Natural killer cell (primary cell): ENCODE measurements around the gene RLN1. TPM values are rescaled to one million over a fixed set of nuclear protein-coding genes. Genes with fewer than 3 reads are reported as not detected.

Experiments used
- ATAC-seq, 3 donors: fragments of 150-1000 bp in 2 of 3; fragments of 200-7000 bp in 1 of 3; cut with Tn5 transposase; 1 replicate in 1 of 3; 2 replicates in 2 of 3; pipeline ENCODE4 v1.10.0; 2021; ENCODE audit warnings: mild to moderate bottlenecking in 2 of 3, moderate library complexity in 2 of 3
- DNase-seq, 2 donors: peaks; one replicate each; pipeline versions ENCODE4 v3.0.0 to v3.0.0-alpha.2; 2013 to 2021; ENCODE audit warnings: mixed read lengths in 1 of 2
- H3K27ac ChIP-seq: one replicate; pipeline ENCODE4 v1.5.1; 2013; ENCODE audit warnings: mild to moderate bottlenecking, low read length
- H3K27me3 ChIP-seq: one replicate; pipeline ENCODE4 v1.6.1; 2013; ENCODE audit warnings: low read length; ENCODE audit not compliant: control insufficient read depth, insufficient read depth
- H3K36me3 ChIP-seq: one replicate; pipeline ENCODE4 v1.6.1; 2013; ENCODE audit warnings: low read length; ENCODE audit not compliant: control insufficient read depth, insufficient read depth
- H3K4me1 ChIP-seq: one replicate; pipeline ENCODE4 v1.6.1; 2013; ENCODE audit warnings: low read length; ENCODE audit not compliant: control insufficient read depth, insufficient read depth
- H3K4me3 ChIP-seq: one replicate; pipeline ENCODE4 v1.5.1; 2013; ENCODE audit warnings: low read length
- H3K9me3 ChIP-seq: one replicate; pipeline ENCODE4 v1.6.1; 2013; ENCODE audit warnings: low read length; ENCODE audit not compliant: control insufficient read depth, insufficient read depth
- H3K27ac Mint-ChIP-seq, 2 donors: one replicate each; pipeline ENCODE4 v1.8.0; 2022; ENCODE audit warnings: mild to moderate bottlenecking in 2 of 2, mixed read lengths in 2 of 2, moderate library complexity in 1 of 2
- H3K27me3 Mint-ChIP-seq, 2 donors: one replicate each; pipeline ENCODE4 v1.8.0; 2022; ENCODE audit warnings: low read depth in 2 of 2, mixed read lengths in 2 of 2
- H3K36me3 Mint-ChIP-seq: one replicate; pipeline ENCODE4 v1.8.0; 2022; ENCODE audit warnings: mixed read lengths
- H3K4me1 Mint-ChIP-seq, 2 donors: one replicate each; pipeline ENCODE4 v1.8.0; 2022; ENCODE audit warnings: mixed read lengths in 2 of 2
- H3K4me3 Mint-ChIP-seq: one replicate; pipeline ENCODE4 v1.8.0; 2022; ENCODE audit warnings: mild to moderate bottlenecking, moderate library complexity, mixed read lengths
- H3K9me3 Mint-ChIP-seq, 2 donors: one replicate each; pipeline ENCODE4 v1.8.0; 2022; ENCODE audit warnings: mixed read lengths in 2 of 2
- CTCF ChIP-seq: fragments of 200-600 bp; IDR thresholded peaks from one replicate; pipeline ENCODE4 v1.8.0; 2022; ENCODE audit warnings: antibody characterized with exemption
- WGBS: methylation state at CpG from one replicate; pipeline ENCODE4 v1.1.7; 2013; ENCODE audit warnings: missing lambda C conversion rate; ENCODE audit not compliant: insufficient coverage; 5-methylcytosine and 5-hydroxymethylcytosine counted together
- intact Hi-C: fragments of 100-400 bp; cut with micrococcal nuclease; formaldehyde crosslinking; loops from one replicate; pipeline ENCODE4 v1.14.2; 2022
- total RNA-seq, 4 donors: library from RNA; stranded (reverse); fragments of 120-200 nt in 1 of 4; gene quantifications; one replicate each; pipeline versions ENCODE4 v1.2.3 to v1.2.4, GENCODE V29; 2013 to 2022

The RLN1 gene
- total RNA-seq, 3 donors from 2014 or later (not counting 1 experiment from before 2014, with no cell fraction given), result 0.43 to 1.9 (median 1.5) TPM

GRCh38 chr9:5301544-5301943, 38.1 kb downstream of the RLN1 start:
- no peaks in the 10 kb centered on the region for H3K36me3 Mint-ChIP-seq
- H3K9me3 Mint-ChIP-seq, result peaks cover 0 to 3% of the 10 kb centered on the region in 2 donors
- no peaks in the 10 kb centered on the region for H3K27me3 Mint-ChIP-seq
- no peaks in the 10 kb centered on the region for H3K27me3 ChIP-seq
- H3K27ac ChIP-seq, result no peak overlapping the region
- H3K9me3 ChIP-seq, result no peaks in the 10 kb centered on the region
- 2% methylated on average over 3 of the region's 4 CpGs for WGBS
- no peak overlapping the region for H3K27ac Mint-ChIP-seq
- intact Hi-C loops, result no loop called here
- peaks cover 6 to 8% of the 10 kb centered on the region in 2 donors for H3K4me1 Mint-ChIP-seq
- no peak overlapping the region for H3K4me3 ChIP-seq
- no peaks in the 10 kb centered on the region for H3K36me3 ChIP-seq
- no peak for TF ChIP-seq CTCF
- H3K4me1 ChIP-seq, result peaks cover 6% of the 10 kb centered on the region
- ATAC-seq, result no peak
- no peak overlapping the region for H3K4me3 Mint-ChIP-seq
- DNase-seq, result peak in 1 of 2 donors; percentile 38

GRCh38 chr9:5292141-5292540, 47.5 kb downstream of the RLN1 start:
- intact Hi-C loops, result no loop called here
- peaks cover 24% of the 10 kb centered on the region in 2 donors for H3K27me3 Mint-ChIP-seq
- no peak overlapping the region for H3K27ac Mint-ChIP-seq
- no peaks in the 10 kb centered on the region for H3K4me1 ChIP-seq
- DNase-seq, result no peak
- no peak overlapping the region for H3K4me3 ChIP-seq
- H3K27me3 ChIP-seq, result no peaks in the 10 kb centered on the region
- TF ChIP-seq CTCF, result no peak
- H3K9me3 Mint-ChIP-seq, result peaks cover 3 to 5% of the 10 kb centered on the region in 2 donors
- 100% methylated on average over 1 of the region's 1 CpG for WGBS
- no peaks in the 10 kb centered on the region for H3K9me3 ChIP-seq
- no peaks in the 10 kb centered on the region for H3K4me1 Mint-ChIP-seq
- no peak overlapping the region for H3K4me3 Mint-ChIP-seq
- no peak overlapping the region for H3K27ac ChIP-seq
- H3K36me3 ChIP-seq, result no peaks in the 10 kb centered on the region
- no peak for ATAC-seq
- H3K36me3 Mint-ChIP-seq, result peaks cover 36% of the 10 kb centered on the region

- Histone ChIP-seq H3K4me3 (no peak overlapping the region), H3K36me3 (no peaks in the 10 kb centered on the region), H3K9me3 (no peaks in the 10 kb centered on the region), H3K4me1 (no peaks in the 10 kb centered on the region), H3K27me3 (no peaks in the 10 kb centered on the region), H3K27ac (no peak overlapping the region)
- peaks cover 15% of the 10 kb centered on the region for H3K36me3 Mint-ChIP-seq
- peaks cover 2 to 3% of the 10 kb centered on the region in 2 donors for H3K9me3 Mint-ChIP-seq
- no peak overlapping the region for H3K27ac Mint-ChIP-seq
- ATAC-seq (no peak), DNase-seq (no peak)
- H3K4me1 Mint-ChIP-seq, result no peaks in the 10 kb centered on the region
- intact Hi-C loops, result no loop called here
- no CpG with 5 or more reads among the region's 1 CpG for WGBS
- TF ChIP-seq CTCF, result no peak
- H3K4me3 Mint-ChIP-seq, result no peak overlapping the region
- peaks cover 14 to 24% of the 10 kb centered on the region in 2 donors for H3K27me3 Mint-ChIP-seq
These were observed 51.1 kb downstream of the RLN1 start for GRCh38 chr9:5288591-5288990.

GRCh38 chr9:5286262-5286661, 53.4 kb downstream of the RLN1 start:
- Mint-ChIP-seq H3K27ac (no peak overlapping the region), H3K4me3 (no peak overlapping the region), H3K4me1 (no peaks in the 10 kb centered on the region), H3K36me3 (peaks cover 15% of the 10 kb centered on the region), H3K27me3 (peaks cover 14 to 24% of the 10 kb centered on the region in 2 donors), H3K9me3 (peaks cover 2 to 3% of the 10 kb centered on the region in 2 donors)
- TF ChIP-seq CTCF, result no peak
- Histone ChIP-seq H3K9me3 (no peaks in the 10 kb centered on the region), H3K36me3 (no peaks in the 10 kb centered on the region), H3K4me3 (no peak overlapping the region), H3K27ac (no peak overlapping the region), H3K4me1 (no peaks in the 10 kb centered on the region), H3K27me3 (no peaks in the 10 kb centered on the region)
- intact Hi-C loops, result no loop called here
- ATAC-seq (no peak), DNase-seq (no peak)
